ENCODE data around the gene METAP2.
"Not testable (repeated sequence)": the region's sequence is repeated elsewhere in the genome, so short reads cannot be mapped to it uniquely, and the experiment has no call there.

Gene METAP2

DNA sequence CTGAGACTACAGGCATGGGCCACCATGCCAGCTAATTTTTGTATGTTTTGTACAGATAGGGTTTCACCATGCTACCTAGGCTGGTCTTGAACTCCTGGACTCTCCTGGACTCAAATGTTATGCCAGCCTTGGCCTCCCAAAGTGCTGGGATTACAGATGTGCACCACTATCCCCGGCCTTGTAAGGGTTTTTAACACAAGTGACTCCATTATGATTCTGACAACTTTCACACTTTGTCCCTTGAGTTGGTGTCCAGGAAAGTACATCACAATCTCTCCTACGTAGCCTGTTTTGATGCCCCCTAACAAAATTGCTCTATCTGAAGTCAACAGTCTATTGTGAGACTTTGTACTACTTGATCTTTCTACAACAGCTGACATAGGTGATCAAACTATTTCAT lies 11.4 kb upstream of the METAP2 start:
- DNase-seq (ENCODE audit: low read depth), result no peak

DNA sequence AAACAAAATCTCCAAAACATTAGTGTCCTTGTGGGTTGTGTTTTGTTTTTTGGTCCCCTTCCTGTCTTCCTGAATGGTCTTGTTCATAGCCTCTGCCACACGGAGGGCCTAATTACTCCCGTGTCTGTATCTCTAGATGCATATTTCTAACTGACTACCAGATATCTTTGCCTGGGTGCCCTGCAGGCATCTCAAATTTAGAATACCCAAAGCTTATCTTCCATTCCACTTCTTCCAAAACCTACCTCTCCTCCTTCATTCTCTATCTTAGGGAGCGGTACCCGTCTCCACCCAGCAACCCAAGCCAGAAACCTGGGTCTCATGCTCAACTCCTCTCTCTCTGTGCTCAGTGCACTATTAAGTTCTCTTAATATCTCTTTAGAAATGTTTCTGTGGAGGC lies 10.9 kb upstream of the METAP2 start:
- no peak for DNase-seq (ENCODE audit: low read depth)

DNA sequence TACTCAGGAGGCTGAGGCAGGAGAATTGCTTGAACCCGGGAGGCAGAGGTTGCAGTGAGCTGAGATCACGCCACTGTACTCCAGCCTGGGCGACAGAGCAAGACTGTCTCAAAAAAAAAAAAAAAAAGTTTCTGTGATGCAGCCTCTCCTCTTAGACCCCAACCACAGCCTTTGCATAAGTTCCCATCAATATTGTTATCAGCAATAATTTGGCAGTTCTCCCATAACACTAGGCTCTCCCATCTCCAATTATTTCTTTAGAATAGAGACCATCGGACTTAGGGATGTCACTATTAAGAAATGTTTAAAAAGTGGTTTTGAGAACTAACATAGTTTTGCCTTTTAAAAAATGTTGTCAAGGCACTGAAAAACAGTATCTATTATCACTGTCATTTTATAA lies 10.2 kb upstream of the METAP2 start:
- not testable (repeated sequence) for DNase-seq (ENCODE audit: low read depth)

DNA sequence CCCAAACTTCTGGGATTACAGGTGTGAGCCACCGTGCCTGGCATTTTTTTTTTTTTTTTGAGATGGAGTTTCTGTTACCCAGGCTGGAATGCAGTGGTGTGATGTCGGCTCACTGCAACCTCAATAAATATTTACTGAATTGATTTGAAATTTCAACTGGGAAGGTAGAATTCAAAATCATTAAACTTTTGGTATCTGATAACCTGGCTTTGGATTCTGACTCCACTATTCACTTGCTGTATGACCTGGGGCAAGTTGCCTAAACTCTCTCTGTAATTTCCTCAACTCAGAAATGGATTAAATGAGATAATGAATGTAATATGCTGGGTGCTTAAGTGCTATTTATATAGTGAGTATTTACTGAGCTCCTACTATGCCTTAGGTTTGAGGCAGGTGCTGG lies 8.7 kb upstream of the METAP2 start:
- DNase-seq (ENCODE audit: low read depth), result no peak

DNA sequence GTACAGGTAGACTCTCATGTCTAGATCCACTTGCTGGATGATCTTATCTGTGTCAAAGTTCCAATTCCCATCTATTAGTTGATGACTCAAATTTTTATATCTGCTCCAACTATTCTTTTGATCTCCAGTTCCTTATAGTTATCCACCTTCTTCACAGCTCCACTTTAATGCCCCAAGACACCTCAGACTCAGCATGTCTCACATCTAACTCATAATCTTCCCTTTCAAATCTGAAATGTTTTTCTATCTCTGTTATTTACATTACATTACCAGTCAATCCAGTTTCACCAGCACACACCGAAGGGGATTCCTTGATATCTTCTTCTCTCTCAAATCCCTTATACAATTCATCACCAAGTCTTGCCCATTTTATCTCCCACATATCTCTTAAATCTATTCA lies 3.7 kb upstream of the METAP2 start:
- no peak for DNase-seq (ENCODE audit: low read depth)

DNA sequence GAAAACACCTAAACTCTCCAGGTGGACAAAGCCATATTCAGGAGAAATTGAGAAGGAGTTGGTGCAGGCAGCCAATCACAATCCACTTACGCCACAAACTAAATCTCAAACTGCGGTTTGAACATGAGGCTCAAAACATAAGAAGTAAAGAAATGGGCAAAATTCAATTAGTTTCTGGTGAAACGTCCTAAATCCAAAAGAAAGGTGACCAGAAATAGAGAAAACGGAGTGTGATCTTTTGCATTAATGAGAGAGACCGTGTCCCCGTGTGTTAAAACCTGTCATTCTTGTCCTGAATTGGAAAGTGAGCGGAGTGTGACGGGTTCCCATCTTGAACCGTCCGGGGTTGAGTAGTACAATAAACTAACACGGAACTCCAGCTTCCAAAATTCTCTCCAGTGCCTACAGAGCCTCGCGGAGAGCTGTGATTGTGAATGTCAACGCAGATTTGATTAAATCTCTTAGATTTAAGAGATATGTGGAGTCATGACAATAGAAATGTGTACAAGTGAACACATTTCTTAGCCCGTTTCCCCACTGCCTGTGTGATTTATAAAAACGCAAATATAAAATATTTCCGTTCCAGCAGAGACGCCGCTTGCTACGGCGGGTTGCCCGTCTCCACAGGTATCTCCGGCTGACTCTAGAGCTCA lies 595 bp upstream of the METAP2 start:
- peak; percentile 12 for DNase-seq (ENCODE audit: low read depth)

DNA sequence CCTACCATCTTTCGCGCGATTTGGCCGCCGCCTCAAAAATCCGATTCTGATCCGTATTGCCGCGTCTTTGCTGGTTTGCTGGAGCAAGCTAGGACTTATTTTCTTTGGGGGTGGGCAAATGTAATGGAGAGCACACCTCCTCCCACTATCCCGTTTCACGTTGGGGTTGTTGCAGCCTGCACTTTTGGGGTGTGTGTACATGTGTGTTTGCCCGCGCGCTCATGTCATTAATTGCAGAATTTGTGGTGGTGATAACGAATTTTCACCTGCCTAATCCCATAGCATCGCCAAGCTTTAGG lies 657 bp downstream of the METAP2 start:
- no peak for DNase-seq (ENCODE audit: low read depth)

DNA sequence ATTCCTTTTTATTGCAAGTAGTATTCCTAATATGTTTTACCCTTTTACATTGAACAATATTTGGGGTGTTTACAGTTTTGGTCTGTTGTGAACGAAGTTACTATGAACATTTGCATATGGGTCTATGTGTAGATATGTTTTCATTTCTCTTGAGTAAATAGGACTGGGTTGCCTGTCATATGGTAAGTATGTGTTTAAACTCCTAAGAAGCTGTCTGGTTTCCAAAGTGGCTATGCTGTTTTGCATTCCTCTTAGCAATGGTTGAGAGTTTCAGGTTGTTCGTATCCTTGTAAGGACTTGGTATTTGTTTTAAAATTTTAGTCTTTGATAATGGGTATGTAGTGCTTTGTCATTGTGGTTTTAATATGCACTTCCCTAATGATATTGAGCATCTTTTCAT lies 6.3 kb downstream of the METAP2 start:
- DNase-seq (ENCODE audit: low read depth), result no peak

DNA sequence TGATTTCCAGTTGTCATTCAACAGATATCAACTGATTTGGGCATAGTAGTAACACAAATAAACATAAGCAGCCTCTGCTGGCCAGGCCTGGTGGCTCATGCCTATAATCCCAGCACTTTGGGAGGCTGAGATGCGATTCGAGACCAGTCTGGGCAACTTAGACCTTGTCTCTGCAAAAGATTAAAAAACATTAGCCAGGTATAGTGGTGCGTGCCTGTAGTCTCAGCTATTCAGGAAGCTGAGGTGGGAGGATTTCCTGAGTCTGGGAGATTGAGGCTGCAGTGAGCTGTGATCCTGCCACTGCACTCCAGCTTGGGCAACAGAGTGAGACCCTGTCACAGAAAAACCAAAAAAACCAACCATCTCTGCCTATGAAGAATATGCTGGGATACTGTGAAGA lies 7.1 kb downstream of the METAP2 start:
- no peak for DNase-seq (ENCODE audit: low read depth)

DNA sequence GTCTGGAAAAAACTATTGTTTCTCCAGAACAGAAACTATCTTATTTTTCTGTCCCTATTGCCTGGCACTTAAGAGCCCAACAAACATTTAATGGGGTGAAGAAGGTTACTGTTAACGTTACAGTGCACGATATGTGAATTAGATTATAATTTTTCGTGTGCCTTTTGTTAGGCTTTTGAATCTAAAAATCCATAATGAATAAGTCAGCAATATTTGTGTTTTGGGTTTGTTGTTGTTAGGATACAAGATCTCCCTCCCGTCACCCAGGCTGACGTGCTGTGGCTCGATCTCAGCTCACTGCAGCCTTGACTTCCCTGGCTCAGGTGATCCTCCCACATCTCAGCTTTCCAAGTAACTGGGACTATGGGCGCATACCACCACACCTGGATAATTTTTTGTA lies 7.9 kb downstream of the METAP2 start:
- DNase-seq (ENCODE audit: low read depth), result no peak

DNA sequence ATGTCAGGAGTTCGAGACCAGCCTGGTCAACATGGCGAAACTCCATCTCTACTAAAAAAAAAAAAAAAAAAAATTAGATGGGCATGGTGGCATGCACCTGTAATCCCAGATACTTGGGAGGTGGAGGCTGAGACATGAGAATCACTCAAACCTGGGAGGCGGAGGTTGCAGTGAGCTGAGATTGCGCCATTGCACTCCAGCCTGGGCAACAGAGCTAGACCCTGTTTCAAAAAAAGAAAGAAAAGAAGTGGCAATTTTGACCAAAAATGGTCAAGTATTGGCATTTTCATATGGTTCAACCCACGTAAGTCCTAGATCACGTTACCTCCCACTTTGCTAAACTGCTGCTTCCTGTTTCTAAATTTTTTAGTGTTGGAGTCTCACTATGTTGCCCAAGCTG lies 8.6 kb downstream of the METAP2 start:
- not testable (repeated sequence) for DNase-seq (ENCODE audit: low read depth)

DNA sequence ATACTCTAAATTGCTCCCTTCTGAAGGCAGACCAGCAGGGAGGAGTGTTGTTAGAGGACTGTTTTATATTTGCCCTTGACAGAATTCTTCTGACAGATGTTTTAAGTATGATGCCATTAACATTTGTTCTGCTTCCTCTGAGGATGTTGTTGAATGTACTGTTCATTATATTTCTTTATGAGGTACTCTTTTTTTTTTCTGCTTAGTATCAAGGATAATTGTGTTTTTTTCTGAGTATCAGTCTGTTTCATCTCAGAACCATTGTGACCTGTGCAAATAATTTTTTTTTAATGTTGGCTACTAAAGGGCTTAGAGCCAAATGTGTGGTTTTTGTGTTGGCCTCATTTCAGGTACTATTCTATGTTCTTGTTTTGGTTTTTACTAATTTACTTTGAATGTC lies 10.6 kb downstream of the METAP2 start:
- DNase-seq (ENCODE audit: low read depth), result no peak

DNA sequence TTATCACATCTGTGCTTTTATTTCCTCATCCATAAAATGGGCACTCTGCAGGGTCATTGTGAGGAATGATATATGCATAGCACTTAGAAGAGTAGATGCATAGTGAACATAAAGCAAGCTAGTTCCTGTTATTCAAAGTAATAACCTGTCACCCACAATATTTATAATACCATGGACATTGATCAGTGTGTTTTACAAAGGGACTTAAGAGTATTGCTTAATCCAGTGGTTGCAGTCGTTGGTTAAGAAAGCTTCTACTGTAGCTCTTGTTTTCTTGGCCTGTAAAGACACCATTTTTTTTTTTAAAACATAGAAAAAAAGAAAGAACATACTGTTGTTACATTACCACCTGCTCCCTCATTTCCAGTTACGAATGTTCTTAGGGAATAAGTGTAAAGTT lies 13.1 kb downstream of the METAP2 start:
- DNase-seq (ENCODE audit: low read depth), result no peak

DNA sequence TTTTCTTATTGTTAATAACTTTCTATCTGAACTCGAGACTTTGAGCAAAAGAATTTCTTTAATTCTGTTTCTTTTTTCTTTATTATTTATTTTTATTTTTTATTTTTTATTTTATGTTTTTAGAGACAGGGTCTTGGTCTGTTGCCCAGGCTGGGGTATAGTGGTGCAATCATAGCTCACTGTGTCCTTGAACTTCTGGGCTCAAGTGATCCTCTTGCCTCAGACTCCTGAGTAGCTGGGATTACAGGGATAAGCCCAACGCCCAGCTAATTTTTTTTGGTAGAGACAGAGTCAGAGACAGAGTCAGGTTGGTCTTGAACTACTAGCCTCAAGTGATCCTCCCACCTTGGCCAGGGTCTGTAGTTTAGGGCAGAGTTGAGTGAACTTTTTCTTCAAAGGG lies 18.5 kb downstream of the METAP2 start:
- no peak for DNase-seq (ENCODE audit: low read depth)

DNA sequence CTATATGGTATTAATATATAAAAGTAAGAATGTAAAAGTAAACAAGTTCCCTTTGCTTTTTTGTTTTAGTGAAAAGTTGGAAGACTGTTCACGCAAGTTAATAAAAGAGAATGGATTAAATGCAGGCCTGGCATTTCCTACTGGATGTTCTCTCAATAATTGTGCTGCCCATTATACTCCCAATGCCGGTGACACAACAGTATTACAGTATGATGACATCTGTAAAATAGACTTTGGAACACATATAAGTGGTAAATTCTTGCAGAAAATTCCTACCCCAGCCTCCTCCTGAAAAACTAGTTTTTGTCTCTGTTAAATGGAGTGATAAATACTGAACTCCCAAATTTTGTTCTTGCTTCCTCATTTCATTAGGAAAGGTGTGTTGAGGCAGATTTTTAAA lies 20.9 kb downstream of the METAP2 start:
- DNase-seq (ENCODE audit: low read depth), result no peak

DNA sequence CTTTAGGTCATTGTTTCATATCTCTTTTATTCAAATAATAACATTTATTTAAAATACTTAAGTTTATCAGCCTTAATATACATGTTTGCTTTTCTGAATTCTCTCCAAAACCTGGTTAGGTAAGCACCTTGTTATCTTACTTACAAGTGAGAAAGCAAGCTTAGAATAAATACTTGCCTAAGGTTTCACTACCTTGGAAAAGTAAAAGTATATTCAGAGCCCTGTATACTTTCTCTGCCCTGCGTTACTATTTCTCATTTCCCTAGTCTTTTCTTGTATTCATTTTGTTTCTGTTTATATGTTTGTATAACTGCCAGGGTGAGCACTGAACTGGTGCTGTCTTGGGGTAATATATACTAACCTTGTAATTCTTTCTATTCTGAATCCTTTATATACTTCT lies 21.5 kb downstream of the METAP2 start:
- DNase-seq (ENCODE audit: low read depth), result no peak

DNA sequence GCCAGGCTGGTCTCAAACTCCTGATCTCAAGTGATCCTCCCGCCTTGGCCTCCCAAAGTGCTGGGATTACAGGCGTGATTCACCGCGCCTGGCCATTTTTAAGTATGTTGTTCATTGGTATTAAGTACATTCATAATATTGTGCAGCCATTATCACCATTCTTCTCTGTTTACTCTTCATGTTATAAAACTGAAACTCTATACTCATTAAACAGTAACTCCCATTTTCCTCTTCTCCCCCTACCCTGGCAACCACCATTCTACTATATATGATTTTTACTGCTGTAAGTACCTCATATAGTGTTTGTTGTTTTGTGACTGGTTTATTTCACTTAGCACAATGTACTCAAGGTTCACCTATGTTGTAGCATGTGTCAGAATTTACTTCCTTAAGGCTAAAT lies 23.1 kb downstream of the METAP2 start:
- DNase-seq (ENCODE audit: low read depth), result no peak

DNA sequence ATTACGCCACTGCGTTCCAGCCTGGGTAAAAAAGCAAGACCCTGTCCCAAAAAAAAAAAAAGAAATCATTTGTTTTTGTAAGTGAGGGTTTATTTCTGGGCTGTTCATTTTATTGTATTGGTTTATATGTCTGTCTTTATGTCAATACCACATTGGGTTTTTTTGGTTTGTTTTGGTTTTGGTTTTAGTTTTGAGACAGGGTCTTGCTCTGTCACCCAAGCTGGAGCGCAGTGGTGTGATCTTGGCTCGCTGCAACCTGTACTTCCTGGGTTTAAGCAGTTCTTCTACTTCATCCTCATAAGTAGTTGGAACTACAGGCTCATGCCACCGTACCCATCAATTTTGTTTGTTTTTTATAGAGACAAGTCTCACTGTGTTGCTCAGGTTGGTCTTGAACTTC lies 25.0 kb downstream of the METAP2 start:
- DNase-seq (ENCODE audit: low read depth), result no peak

DNA sequence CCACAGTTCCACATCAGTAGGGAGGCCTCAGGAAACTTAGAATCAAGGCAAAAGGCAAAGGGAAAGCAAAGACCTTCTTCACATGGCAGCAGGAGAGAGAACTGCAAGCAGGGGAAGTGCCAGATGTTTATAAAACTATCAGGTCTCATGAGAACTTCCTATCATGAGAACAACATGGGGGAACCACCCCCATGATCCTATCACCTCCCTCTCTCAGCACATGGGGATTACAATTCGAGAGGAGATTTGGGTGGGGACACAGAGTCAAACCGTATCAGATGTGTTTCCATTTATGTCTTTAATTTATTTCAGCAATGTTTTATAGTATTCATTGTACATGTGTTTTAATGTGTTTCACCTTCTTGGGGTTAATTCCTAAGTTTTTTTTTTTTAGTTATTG lies 25.8 kb downstream of the METAP2 start:
- no peak for DNase-seq (ENCODE audit: low read depth)

DNA sequence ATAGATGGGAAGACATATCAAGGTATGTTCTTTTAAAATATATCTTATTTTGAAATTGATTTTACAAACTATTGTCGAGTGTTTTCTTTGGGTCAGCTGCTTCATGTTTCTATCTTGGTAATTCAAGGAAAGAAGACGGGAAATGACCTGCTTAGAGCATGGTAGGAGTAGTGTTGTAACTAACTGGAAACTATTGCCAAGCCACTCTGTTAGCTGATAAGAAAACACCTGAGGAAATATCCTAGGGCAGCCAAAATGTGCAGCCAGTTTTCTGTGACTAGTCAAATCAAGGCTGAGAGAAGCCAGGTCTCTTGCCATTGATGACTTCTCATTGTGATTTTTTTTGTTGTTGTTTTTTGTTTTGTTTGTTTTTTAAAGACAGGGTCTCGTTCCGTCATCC lies 30.2 kb downstream of the METAP2 start:
- no peak for DNase-seq (ENCODE audit: low read depth)

DNA sequence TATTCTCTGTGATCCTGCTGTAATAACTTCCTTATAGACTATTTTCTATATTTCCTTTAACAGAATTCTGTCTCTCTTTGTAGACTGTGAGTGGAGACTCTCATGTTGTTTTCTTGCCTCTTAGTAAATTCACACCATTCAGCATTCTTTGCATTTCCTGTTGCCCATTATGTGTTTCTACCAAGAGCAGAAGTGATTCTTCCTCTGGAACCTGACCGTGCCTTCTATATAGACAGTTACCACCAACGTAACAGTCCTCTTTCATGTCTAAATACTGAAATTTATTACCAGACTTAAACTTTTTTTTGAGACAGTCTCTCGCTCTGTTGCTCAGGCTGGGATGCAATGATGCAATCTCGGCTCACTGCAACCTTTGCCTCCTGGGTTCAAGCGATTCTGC lies 31.1 kb downstream of the METAP2 start:
- no peak for DNase-seq (ENCODE audit: low read depth)

DNA sequence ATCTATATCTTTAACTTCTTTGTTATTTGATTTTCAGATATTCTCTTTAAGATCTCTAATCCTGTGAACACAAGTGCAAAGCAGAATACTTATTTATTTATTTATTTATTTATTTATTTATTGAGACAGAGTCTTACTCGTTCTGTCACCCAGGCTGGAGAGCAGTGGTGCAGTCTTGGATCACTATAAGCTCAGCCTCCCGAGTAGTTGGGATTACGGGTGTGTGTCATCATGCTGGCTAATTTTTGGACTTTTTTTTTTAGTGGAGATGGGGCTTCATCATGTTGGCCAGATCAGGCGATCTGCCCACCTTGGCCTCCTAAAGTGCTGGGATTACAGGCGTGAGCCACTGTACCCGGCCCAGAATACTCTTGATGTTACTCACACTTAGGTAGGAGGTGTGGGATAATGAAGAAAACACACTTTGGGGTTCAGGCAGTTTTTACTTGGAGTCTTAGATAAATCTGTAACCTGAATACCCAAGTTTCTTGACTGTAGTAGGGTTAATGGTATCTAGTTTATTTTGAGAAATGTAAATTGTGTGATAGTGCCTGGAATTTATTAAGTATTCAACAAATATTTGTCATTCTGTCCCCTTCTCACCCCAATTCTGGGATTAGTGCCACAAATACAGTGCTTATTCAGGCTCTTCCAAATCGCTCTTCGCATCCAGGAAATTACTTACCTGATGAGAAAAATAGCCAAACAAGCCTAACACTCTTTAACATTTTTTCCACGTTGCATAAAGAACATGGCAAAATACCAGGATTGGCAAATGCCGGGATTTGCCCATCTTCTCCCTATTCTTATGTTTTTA lies 33.0 kb downstream of the METAP2 start:
- DNase-seq (ENCODE audit: low read depth), result no peak

DNA sequence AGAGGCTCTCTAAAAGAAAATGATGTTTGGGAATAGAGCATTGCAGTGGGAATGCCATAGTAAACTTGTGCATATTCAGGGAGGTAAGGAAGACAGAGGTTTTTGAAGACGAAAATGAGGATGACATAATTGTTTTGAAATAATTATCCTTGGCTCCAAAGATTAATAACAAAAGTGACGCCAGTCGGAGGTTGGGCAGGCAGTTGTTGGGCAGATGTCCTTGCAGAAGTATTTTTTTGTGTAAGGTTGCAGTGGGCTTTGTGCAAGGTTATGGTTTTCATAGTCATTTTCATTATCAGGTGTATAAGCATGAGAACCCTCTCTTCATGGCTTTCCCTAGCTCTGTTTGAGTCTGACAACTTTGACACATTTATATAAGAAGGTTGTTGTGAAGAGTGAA lies 35.3 kb downstream of the METAP2 start:
- DNase-seq (ENCODE audit: low read depth), result no peak

DNA sequence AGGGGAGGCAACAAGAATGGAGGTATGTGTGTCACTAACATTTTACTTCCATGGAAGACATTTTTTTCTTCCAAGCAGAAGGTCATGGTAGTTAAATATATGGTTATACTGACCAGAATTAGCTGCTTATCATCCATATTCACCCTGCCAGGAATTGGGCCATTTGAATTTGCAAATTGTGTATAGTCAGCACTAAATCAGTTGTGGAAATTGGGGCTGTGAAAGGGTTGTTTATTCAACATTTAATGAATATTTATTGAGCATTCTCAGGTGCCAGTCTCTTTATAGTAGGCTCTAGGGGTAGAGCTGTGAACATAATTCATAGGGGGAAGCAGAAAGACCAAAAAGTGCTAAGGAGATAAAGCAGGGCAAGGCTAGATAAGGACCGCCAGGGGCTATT lies 38.0 kb downstream of the METAP2 start:
- DNase-seq (ENCODE audit: low read depth), result no peak

Data from GM04504 (cell line).